Stimulated activated effector memory CD8-positive, alpha-beta T cell treated with anti-CD3 and anti-CD28 coated beads, Interleukin-12 subunit alpha, Interleukin-12 subunit beta, amount 100 ng/mL, for 72 hours (primary cell): Measurements from ENCODE around the gene TAC4.
A peak's percentile ranks its signal among the peaks of the same experiment; 100 is the strongest.

ENCODE experiments used
- ATAC-seq: fragments of 150-1000 bp; cut with Tn5 transposase; 2 replicates; pipeline ENCODE4 v1.10.0; 2021
- DNase-seq, 2 donors: peaks; one replicate each; pipeline ENCODE4 v3.0.0; 2021 to 2022; ENCODE audit warnings: low spot score in 2 of 2
- H3K27ac Mint-ChIP-seq: one replicate; pipeline ENCODE4 v1.8.0; 2022; ENCODE audit warnings: mild to moderate bottlenecking, mixed read lengths
- H3K36me3 Mint-ChIP-seq: one replicate; pipeline ENCODE4 v1.8.0; 2022; ENCODE audit warnings: mild to moderate bottlenecking, mixed read lengths
- H3K4me1 Mint-ChIP-seq: one replicate; pipeline ENCODE4 v1.8.0; 2022; ENCODE audit warnings: mixed read lengths
- H3K4me3 Mint-ChIP-seq: one replicate; pipeline ENCODE4 v1.8.0; 2022; ENCODE audit warnings: mild to moderate bottlenecking, mixed read lengths
- H3K9me3 Mint-ChIP-seq: one replicate; pipeline ENCODE4 v1.8.0; 2022; ENCODE audit warnings: mixed read lengths

Gene TAC4

DNA sequence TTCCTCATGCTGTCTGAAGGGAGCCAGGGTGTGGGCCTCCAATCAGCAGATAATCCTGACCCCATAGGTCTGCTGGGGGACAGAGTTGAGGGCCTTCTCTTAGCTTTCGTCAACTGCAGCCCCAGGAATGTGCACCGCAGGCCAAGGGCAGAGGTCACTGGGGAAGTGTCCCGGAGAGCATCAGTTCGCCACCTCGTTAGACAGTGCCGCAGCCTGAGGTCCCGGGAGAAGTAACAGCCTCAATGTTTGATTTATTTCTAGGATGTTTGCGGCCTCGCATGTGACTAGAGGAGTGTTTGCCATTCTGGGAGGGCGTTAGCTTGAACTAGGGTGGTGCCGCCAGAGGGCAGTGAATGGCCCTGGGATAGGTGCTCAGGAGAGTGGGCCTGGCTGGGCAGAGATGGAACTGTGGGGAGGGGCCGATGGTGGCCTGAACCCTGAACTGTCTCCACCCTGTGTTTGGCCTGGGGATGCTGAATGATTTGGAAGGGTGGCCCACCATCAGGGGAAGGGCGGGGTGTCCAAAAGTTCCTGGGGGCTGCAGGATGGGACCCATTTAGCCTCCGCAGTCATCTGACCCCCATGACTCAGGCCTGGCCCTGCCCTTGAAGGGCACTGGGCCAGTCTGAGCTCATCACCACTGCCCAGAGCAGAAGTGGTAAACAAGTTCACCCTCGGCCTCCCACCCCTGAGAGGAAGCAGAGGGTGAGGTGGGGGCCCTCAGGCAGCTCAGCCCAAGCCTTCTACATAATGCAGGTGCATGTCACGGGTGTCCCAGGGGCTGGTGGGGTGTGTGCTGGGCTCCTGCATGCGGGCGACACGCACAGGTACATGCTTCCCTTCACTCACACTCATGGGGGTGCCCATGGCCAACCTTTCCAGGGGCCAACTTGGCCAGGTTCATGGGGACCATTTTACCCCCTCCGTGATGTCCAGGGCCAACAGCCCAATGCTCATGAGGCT lies 12.4 kb upstream of the TAC4 start:
- Mint-ChIP-seq H3K27ac (no peak overlapping the region), H3K9me3 (no peaks in the 10 kb centered on the region), H3K4me3 (no peak overlapping the region), H3K36me3 (peaks cover 5% of the 10 kb centered on the region), H3K4me1 (peaks cover 12% of the 10 kb centered on the region)
- ATAC-seq: no peak
- DNase-seq: no peak

DNA sequence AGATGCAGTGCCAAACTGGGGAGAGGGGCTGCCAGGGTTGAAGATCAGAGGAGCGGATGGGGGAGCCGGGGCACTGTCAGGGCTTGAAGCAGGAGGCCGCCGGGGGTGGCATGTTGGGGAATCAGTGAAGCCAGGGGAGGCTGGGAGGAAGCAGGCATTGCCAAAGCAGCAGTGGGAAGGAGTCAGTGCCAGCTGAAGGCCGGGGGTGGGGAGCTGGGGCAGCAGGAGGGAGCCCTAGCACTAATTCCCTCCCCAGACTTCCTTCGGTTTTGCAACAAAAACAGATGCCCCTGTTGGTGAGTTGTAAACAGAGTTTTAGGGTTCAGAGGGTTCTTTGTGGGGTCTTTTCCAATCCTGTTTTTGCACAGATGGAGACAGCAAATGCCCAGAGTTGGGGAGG lies 10.9 kb upstream of the TAC4 start:
- Mint-ChIP-seq H3K27ac (peak overlapping the region; percentile 36), H3K36me3 (peaks cover 5% of the 10 kb centered on the region), H3K9me3 (no peaks in the 10 kb centered on the region), H3K4me3 (no peak overlapping the region), H3K4me1 (peaks cover 12% of the 10 kb centered on the region)
- DNase-seq: no peak
- no peak for ATAC-seq

DNA sequence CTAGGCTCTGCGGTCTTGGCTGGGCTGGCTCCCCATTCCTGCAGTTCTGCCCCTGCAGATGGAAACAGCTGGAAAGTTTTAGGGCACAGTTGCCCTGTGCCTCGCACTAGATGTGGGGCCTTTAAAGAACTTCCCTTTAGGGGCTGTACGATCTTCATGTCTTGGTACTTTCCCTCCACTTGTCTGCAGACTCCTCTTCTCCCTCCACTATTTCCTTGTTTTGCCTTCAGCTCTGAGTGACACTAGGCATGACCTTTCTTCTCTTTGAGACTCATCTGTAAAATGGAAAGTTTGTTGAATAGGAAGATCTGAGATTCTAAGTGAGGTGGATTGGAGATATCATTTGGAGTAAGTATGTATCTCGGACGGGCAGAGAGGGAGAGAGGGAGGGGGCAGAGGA lies 6.3 kb upstream of the TAC4 start:
- Mint-ChIP-seq H3K4me1 (peaks cover 24% of the 10 kb centered on the region), H3K9me3 (no peaks in the 10 kb centered on the region), H3K4me3 (no peak overlapping the region)

DNA sequence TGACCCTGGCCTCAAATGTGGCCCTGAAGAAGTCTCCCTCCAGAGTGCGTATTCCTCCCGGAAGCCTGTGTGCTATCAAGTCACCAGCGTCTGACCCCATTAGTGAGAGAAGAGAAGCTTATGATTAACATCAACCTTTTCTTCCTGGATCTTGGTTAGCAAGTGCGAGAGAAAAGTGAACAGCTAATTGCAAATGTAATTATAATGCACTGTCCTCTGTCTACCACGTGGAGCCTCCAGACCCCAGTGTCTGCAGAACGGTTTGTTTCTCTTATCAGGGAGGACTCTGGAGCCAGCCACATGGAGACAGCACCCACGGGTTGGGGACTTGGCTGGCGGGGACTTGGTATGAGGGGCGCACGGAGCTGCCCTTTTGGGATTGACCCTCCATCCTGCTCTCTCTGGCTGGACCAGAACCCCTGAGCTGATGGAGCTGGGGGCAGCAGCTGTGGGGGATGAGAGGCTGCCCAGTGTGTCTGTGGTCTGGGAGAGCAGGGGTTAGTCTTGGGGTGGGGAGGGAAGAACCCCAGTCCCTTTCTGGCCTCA lies 5.7 kb upstream of the TAC4 start:
- no peak overlapping the region for H3K27ac Mint-ChIP-seq

More for the DNA sequence above, 6.3 kb upstream of the TAC4 start:
- Mint-ChIP-seq H3K27ac (no peak overlapping the region), H3K36me3 (peaks cover 5% of the 10 kb centered on the region)
- DNase-seq (no peak), ATAC-seq (no peak)

DNA sequence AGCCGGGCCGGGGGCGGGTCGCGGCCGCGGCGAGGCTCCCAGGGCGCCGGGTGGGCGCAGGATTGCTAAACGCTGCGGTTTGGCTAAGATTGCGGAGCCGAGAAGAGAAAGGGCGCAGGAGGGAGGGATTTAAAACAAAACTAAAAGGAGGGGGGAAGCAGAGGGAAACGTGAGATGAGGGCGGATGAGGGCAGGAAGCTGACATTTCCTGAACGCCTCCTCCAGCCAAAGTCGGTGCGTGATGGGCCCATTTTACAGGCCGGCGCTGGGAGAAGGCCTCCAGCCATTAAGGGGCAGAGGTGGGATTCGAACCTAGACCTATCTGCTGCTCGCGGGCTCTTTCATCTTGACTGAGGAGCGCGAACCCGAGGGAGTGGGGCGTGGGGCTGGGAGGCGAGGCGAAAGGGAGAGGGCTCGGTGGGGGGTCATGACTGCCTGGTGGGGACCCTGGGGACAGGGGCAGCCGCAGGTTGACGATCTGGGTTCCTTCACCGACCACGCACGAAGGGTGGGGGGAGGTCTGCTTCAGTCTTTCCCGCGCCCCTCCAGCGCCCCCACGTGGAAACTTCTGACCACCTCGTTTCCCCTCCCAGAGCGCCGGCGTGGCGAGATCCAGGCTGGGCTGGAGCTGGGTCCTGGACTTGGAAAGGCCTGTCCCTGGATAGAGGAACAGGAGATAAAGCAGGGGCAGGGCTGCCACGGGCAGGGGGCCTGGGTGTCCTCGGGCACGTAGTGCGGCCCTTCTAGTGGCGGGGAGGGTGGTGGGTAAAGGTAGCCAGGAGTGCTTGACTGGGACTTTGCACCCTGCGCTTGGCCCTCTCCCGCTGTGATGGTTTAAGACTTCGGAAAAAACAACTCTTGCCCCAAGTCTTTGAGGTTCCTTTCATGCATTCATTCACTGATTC lies 3.8 kb upstream of the TAC4 start:
- H3K9me3 Mint-ChIP-seq: no peaks in the 10 kb centered on the region
- H3K27ac Mint-ChIP-seq: peak overlapping the region; percentile 92
- peak; percentile 55 to 82 for DNase-seq

More for the DNA sequence above, 5.7 kb upstream of the TAC4 start:
- DNase-seq: no peak
- H3K4me3 Mint-ChIP-seq: no peak overlapping the region
- H3K9me3 Mint-ChIP-seq: no peaks in the 10 kb centered on the region
- ATAC-seq: no peak
- peaks cover 3% of the 10 kb centered on the region for H3K36me3 Mint-ChIP-seq
- peaks cover 22% of the 10 kb centered on the region for H3K4me1 Mint-ChIP-seq

DNA sequence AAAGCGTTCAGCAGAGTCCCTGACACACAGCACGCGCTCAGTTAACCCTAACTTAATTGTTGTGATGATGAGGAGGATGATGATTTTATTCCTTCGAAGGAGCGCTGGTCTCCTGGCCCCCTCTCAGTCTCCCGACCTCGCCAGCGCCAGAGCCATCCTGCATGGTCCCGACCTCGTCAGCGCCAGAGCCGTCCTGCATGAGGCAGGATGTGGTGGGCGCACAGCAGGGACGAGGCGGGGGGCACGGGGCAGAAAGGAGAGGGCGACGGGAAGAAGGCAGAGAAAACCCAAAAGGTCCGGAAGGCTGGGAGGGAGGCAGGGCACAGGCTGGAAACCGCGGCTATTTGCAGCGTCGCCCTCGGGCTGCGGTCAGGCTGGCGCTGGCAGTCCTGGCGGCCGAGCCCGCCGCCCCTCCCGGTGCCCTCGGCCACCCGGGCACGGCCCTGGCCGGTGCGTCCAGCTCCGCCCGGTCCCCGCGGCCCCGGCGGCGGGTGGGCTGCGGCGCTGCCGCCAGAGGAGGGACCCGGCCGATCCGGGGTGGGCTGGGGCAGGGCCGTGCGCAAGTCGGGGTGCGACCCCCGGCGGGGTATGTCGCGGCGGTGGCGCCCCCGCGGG lies 3.0 kb upstream of the TAC4 start:
- H3K4me1 Mint-ChIP-seq: peaks cover 18% of the 10 kb centered on the region
- H3K9me3 Mint-ChIP-seq: no peaks in the 10 kb centered on the region
- ATAC-seq (peak; percentile 22), DNase-seq (no peak)
- no peaks in the 10 kb centered on the region for H3K36me3 Mint-ChIP-seq
- H3K27ac Mint-ChIP-seq: peak overlapping the region; percentile 92
- H3K4me3 Mint-ChIP-seq: peak overlapping the region; percentile 81

More for the DNA sequence above, 3.8 kb upstream of the TAC4 start:
- Mint-ChIP-seq H3K4me3 (peak overlapping the region; percentile 81), H3K4me1 (peaks cover 18% of the 10 kb centered on the region), H3K36me3 (no peaks in the 10 kb centered on the region)
- peak; percentile 69 for ATAC-seq

DNA sequence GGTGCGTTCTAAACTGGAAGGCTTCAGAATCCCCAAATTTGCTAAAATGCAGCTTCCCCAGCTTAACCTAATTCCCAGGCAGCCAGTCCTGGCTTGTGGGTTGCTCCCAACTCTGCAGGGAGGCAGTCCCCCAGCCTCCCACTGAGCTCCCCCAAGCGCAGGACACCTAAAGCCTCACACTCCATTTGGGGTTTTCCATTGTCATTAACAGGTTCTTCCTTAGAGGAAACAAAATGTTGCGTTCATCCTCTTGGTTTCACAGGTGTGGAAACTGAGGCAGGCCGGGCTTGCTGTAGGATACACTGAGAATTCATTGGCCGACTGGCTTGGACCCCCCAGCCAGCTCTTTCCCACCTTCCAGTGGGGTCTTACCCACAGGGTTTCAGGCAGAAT lies 2.3 kb upstream of the TAC4 start:
- no peaks in the 10 kb centered on the region for H3K9me3 Mint-ChIP-seq
- no peaks in the 10 kb centered on the region for H3K36me3 Mint-ChIP-seq
- H3K27ac Mint-ChIP-seq: peak overlapping the region; percentile 92

DNA sequence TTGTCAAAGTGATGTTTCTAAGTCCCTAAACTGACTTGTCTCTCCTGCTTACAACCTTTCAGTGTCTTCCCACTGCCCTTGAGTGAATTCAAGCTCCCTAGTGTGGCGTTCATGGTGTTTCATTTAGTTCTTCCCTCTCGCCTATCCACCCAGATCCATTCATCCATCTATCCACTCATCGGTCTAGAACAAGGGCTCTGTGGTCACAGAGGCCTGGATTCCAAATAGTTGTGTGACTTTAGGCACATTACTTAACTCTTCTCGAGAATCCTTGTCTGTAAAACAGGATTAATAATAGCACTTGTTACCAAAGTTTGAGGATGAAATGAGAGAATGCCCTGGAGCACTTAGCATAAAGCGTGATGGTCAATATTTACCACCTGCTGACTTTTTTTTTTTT lies 870 bp upstream of the TAC4 start:
- DNase-seq (no peak), ATAC-seq (no peak)
- no peak overlapping the region for H3K4me3 Mint-ChIP-seq
- peaks cover 18% of the 10 kb centered on the region for H3K4me1 Mint-ChIP-seq
- H3K9me3 Mint-ChIP-seq: no peaks in the 10 kb centered on the region
- no peak overlapping the region for H3K27ac Mint-ChIP-seq
- H3K36me3 Mint-ChIP-seq: peaks cover 4% of the 10 kb centered on the region

More for the DNA sequence above, 2.3 kb upstream of the TAC4 start:
- ATAC-seq (no peak), DNase-seq (no peak)
- H3K4me3 Mint-ChIP-seq: peak overlapping the region; percentile 81
- peaks cover 18% of the 10 kb centered on the region for H3K4me1 Mint-ChIP-seq

DNA sequence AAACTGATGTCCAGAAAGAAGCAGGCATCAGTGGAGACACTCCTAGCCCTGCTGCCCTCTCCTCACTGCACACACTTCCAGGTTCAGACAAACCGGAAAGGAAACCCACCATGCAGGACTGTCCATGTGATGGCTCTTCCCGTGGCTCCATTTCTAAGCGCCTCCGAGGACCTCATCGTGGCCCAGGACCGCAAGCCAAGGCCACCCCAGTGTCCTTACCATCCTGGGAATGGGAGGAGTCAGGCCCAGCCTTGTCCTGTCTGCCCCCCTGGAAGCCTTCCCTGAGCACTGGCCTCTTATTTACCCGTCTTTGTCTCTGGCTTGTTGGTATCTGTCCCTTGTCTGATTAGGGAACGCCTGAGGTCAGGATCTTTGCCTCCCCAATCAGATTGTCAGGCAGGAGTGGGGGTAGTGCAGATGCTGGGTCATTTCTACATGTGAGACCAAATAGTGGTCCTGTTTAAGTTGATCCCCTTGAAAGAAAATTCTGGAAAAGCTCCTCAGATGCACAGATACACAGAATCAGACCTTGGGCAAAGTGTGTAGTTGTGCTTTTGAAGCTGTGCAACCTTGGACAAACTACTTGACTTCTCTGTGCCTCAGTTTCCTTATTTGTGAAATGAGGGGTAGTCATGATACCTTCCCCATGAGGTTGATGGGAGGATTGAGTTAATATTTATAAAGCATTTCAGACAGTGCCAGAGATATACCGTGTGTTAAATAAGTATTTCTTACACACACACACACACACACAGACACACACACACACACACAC lies 744 bp downstream of the TAC4 start:
- Mint-ChIP-seq H3K9me3 (no peaks in the 10 kb centered on the region), H3K4me3 (no peak overlapping the region), H3K27ac (no peak overlapping the region), H3K36me3 (peaks cover 6% of the 10 kb centered on the region), H3K4me1 (peaks cover 15% of the 10 kb centered on the region)
- no peak for ATAC-seq
- DNase-seq: no peak

DNA sequence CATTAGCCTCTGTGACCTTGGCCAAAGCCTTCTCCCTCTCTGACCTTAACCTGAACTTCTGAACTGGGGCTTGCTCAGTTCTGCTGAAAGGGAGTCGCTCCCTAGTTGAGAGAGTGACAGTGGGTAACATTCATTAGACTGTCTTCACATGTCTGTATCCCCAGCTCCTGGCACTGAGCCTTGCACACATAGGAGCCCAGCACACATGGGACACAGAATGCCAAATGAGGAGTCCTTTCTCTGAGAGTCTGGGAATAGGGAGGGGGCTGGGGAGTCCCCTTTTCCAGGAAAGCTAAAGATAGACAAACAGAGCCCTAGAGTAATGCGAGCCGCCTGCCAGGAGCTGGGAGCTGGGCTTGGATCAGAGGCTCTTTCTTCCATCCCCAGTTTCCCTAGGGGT lies 2.5 kb downstream of the TAC4 start:
- H3K36me3 Mint-ChIP-seq: peaks cover 15% of the 10 kb centered on the region
- no peak for ATAC-seq
- H3K4me1 Mint-ChIP-seq: peaks cover under 1% of the 10 kb centered on the region
- DNase-seq: no peak
- H3K4me3 Mint-ChIP-seq: no peak overlapping the region
- H3K9me3 Mint-ChIP-seq: no peaks in the 10 kb centered on the region
- peak overlapping the region; percentile 67 for H3K27ac Mint-ChIP-seq

DNA sequence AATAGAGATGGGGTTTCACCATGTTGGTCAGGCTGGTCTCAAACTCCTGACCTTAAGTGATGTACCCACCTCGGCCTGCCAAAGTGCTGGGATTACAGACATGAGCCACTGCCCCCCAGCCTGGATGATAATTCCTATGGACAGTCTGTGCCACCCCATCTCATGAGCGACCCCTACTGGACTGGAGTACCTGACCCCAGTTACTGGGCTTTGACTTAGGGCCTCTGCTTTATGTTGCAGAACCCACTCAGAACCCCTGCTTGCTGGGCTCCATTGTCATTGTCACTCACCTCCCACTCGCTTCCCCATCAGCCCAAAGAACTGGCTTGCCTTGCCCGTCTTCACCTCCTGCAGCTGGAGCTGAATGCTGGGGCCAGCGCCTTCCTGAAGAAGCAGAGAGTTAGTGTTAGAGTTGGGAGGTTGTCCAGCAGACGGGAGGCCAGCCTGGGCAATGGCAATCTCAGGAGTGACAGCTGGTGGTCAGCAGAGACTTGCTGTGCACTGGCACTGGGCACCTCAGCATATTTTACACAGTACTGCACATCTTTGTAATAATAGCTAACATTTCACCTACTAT lies 4.0 kb downstream of the TAC4 start:
- H3K4me3 Mint-ChIP-seq: no peak overlapping the region
- no peak for DNase-seq

DNA sequence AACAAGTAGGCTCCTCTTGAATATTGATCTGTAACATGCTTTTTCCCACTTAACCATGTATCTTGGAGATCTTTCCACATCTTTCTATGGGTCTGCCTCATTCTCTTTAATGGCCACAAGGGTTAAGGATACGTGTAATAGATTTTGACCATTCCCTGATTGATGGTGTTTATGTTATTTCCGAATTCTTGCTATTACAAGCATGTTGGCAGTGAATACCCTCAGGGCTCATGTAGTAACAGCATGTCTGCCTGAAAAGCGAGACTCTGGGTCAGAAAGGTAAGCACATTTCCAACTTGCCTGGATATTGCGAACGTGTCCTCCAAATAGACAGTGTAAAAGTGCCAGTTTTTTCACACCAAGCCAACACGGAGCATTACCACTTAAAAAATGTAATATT lies 5.0 kb downstream of the TAC4 start:
- Mint-ChIP-seq H3K9me3 (no peaks in the 10 kb centered on the region), H3K4me3 (no peak overlapping the region), H3K27ac (no peak overlapping the region), H3K36me3 (peaks cover 15% of the 10 kb centered on the region), H3K4me1 (peaks cover 6% of the 10 kb centered on the region)
- DNase-seq (no peak), ATAC-seq (no peak)

More for the DNA sequence above, 4.0 kb downstream of the TAC4 start:
- H3K36me3 Mint-ChIP-seq: peaks cover 15% of the 10 kb centered on the region
- H3K4me1 Mint-ChIP-seq: peaks cover 4% of the 10 kb centered on the region
- peak overlapping the region; percentile 8 for H3K27ac Mint-ChIP-seq
- H3K9me3 Mint-ChIP-seq: no peaks in the 10 kb centered on the region
- no peak for ATAC-seq

DNA sequence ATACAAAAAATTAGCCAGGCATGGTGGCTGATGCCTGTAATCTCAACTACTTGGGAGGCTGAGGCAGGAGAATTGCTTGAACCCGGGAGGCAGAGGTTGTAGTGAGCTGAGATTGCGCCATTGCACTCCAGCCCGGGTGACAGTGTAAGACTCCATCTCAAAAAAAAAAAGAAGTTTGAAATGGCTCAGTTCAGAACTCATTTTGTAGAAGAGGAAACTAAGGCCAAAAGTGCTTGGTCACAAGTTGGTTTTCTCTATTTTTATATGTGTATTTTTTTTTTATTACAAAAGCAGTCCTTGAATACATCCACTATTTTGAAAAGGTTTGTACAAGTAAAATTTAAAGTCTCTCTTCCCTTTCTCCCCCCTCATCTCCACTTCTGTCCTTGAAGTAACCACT lies 5.5 kb downstream of the TAC4 start:
- peaks cover 15% of the 10 kb centered on the region for H3K36me3 Mint-ChIP-seq
- no peaks in the 10 kb centered on the region for H3K9me3 Mint-ChIP-seq
- peaks cover 6% of the 10 kb centered on the region for H3K4me1 Mint-ChIP-seq
- no peak overlapping the region for H3K4me3 Mint-ChIP-seq
- ATAC-seq (no peak), DNase-seq (no peak)
- H3K27ac Mint-ChIP-seq: no peak overlapping the region

DNA sequence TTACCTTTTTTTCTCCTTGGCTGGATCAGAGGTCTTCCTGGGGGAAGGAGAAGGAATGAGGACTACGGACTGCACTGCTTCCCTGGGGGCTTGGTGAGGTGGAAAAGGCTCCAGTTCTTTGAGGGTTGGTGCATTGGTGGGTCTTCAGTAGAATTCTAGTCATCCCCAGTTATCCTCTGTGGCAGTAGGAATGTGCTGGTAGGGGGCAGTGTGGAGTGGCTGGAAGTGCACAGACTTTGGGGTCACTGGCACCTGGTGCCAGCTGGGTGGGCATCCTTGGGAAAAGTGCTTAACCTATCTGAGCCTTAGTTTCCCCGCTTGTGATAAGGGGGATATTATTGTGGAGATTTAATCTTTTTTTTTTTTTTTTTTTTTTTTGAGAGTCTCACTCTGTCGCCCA lies 6.3 kb downstream of the TAC4 start:
- Mint-ChIP-seq H3K4me1 (peaks cover 6% of the 10 kb centered on the region), H3K4me3 (no peak overlapping the region), H3K9me3 (no peaks in the 10 kb centered on the region), H3K27ac (no peak overlapping the region), H3K36me3 (peaks cover 15% of the 10 kb centered on the region)
- no peak for ATAC-seq
- no peak for DNase-seq
